ENCODE data around the gene ME3. TPM values are rescaled to one million over a fixed set of nuclear protein-coding genes. Genes with fewer than 3 reads are reported as not detected.

Gene ME3
- total RNA-seq, 1 donor from 2014 or later: 49.6 TPM

DNA sequence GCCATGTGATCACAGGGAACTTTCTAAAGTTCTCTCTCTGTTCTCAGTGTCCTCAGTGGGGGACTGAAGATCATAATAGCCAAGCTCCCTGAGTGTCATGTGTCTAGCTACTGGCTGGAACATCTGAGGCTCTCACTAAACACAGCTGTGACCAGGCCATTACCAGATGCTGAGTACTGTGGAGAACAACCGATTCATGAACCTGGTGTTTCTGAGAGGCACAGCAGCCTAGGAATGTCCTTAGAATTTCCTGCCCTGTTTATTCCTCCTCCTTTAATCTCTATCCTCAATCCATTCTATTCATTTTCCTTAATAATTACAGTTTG is 93.0 kb downstream of the ME3 start:
- Histone ChIP-seq H3K4me2 (no peak overlapping the region), H3K9ac (no peak overlapping the region), H2AFZ (replicated peaks) (no peak overlapping the region), H3K36me3 (no peaks in the 10 kb centered on the region), H4K20me1 (ENCODE audit: low read depth) (no peaks in the 10 kb centered on the region), H3K9me3 (ENCODE audit: low read depth) (no peaks in the 10 kb centered on the region), H3K4me1 (peaks cover 43% of the 10 kb centered on the region), H3F3A (ENCODE audit: low read depth) (peaks cover 26% of the 10 kb centered on the region), H3K27me3 (no peaks in the 10 kb centered on the region), H3K27ac (no peak overlapping the region), H3K79me2 (ENCODE audit: low read depth) (no peaks in the 10 kb centered on the region), H3K4me3 (no peak overlapping the region)
- peaks cover 5% of the 10 kb centered on the region for H3K27me3 Mint-ChIP-seq (ENCODE audit: insufficient read depth, low read depth)
- H3K36me3 Mint-ChIP-seq: no peaks in the 10 kb centered on the region
- peaks cover 31% of the 10 kb centered on the region for H3K4me1 Mint-ChIP-seq
- H3K9me3 Mint-ChIP-seq: no peaks in the 10 kb centered on the region
- H3K4me3 Mint-ChIP-seq: no peak overlapping the region
- TF ChIP-seq EZH2 (IDR thresholded peaks at IDR 0.05) (no peak), CTCF (IDR thresholded peaks at IDR 0.05) (no peak)
- no peak overlapping the region for H3K27ac Mint-ChIP-seq
- DNase-seq (ENCODE audit: low spot score): no peak

DNA sequence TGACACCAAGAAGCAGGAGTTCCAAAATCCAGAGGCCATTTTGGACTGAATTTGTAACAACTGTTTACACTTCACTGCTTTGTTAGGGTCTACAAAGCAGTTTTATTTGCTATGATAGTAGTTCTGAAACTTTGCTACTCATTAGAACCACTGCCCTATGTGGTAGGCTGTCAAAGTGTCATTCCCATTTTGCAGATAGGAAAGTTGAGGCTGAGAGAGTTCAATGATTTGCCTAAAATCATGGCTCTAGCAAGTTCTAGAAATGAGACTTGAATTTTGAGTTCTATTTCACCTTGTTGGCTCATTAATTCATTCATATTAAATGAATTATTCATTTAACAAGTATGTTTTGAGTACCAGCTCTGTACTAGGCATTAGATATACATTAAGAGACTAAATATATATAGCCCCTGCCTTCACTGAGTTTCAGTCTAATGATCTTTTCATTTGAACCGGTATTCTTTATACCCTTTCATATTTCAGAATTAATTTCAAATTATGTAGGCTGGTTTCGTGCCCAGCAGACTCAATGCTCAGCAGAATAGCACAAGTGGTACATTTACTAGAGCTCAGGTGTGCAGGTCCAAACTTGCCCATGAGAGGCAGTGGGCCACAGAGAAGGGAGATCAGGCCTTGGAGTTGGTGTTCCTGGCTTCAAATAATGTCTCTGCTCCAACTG is 93.5 kb downstream of the ME3 start:
- Mint-ChIP-seq H3K4me3 (no peak overlapping the region), H3K27me3 (ENCODE audit: insufficient read depth, low read depth) (peaks cover 3% of the 10 kb centered on the region), H3K9me3 (no peaks in the 10 kb centered on the region), H3K27ac (no peak overlapping the region), H3K36me3 (no peaks in the 10 kb centered on the region), H3K4me1 (peaks cover 31% of the 10 kb centered on the region)
- Histone ChIP-seq H3K9me3 (ENCODE audit: low read depth) (no peaks in the 10 kb centered on the region), H3F3A (ENCODE audit: low read depth) (peaks cover 26% of the 10 kb centered on the region), H3K4me2 (no peak overlapping the region), H3K27me3 (no peaks in the 10 kb centered on the region), H3K4me1 (peaks cover 43% of the 10 kb centered on the region), H2AFZ (replicated peaks) (no peak overlapping the region), H3K79me2 (ENCODE audit: low read depth) (no peaks in the 10 kb centered on the region), H3K4me3 (no peak overlapping the region), H3K9ac (no peak overlapping the region), H3K36me3 (no peaks in the 10 kb centered on the region), H3K27ac (no peak overlapping the region), H4K20me1 (ENCODE audit: low read depth) (no peaks in the 10 kb centered on the region)
- TF ChIP-seq EZH2phosphoT487 (IDR thresholded peaks at IDR 0.05): no peak
- TF ChIP-seq CTCF (IDR thresholded peaks at IDR 0.05): no peak
- TF ChIP-seq EZH2 (IDR thresholded peaks at IDR 0.05): no peak
- DNase-seq (ENCODE audit: low spot score): no peak

DNA sequence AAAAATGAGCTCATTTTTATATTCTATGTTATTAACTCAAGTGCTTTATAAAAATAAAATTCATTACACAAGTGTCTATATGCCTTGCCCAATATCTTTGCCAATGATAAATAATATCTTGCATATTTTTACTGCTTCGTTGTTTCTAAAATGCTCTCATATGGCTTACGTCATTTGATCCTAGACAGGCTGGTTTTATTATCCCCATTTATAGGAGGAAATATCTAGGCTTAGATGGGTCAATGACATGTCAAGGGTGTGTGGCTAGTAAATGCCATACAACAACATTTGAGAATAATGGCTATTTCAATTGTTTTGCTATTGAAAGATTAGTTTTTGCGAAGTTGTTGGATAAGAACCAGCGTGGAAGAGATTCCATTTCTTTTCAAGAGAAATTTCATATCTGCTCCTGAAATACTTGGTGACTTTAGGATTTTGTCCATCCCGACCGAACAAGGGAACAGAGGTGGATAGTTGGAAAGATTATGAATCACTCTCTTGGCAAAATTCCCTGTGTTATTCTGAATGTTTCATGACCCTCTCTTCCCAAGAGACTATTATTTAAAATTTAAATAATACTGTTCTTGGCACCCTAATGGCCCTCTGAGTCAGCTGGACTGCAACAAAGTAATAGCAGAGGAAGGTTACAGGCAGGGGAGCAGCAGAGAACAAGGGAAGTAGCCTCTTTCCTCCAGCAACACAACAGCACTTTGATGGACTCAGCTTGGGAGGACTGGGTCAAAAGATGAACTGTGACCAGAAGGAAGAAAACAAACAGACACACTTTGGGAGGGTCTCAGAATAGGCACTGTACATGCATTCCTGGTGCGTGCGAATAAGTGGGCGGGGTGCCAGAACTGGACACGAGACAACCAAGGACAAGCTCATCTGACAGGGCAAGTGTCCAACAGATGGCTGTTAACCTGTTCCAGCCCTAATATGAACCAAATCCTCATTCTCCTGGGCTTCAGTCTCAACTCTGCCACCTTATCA is 94.5 kb downstream of the ME3 start:
- no peaks in the 10 kb centered on the region for H4K20me1 ChIP-seq (ENCODE audit: low read depth)
- H3K9ac ChIP-seq: no peak overlapping the region
- H3K79me2 ChIP-seq (ENCODE audit: low read depth): no peaks in the 10 kb centered on the region
- no peaks in the 10 kb centered on the region for H3K27me3 Mint-ChIP-seq (ENCODE audit: insufficient read depth, low read depth)
- no peaks in the 10 kb centered on the region for H3K9me3 ChIP-seq (ENCODE audit: low read depth)
- DNase-seq (ENCODE audit: low spot score): no peak
- H3K4me1 ChIP-seq: peaks cover 34% of the 10 kb centered on the region
- peak overlapping the region; percentile 13 for H3K4me2 ChIP-seq
- no peak overlapping the region for H3K4me3 ChIP-seq
- no peak overlapping the region for H3K4me3 Mint-ChIP-seq
- peaks cover 21% of the 10 kb centered on the region for H3F3A ChIP-seq (ENCODE audit: low read depth)
- H2AFZ ChIP-seq (replicated peaks): no peak overlapping the region
- no peaks in the 10 kb centered on the region for H3K36me3 Mint-ChIP-seq
- H3K9me3 Mint-ChIP-seq: peaks cover 2% of the 10 kb centered on the region
- TF ChIP-seq CTCF (IDR thresholded peaks at IDR 0.05): no peak
- no peak for TF ChIP-seq EZH2phosphoT487 (IDR thresholded peaks at IDR 0.05)
- no peak for TF ChIP-seq EZH2 (IDR thresholded peaks at IDR 0.05)
- no peak overlapping the region for H3K27ac ChIP-seq
- H3K4me1 Mint-ChIP-seq: peaks cover 30% of the 10 kb centered on the region
- H3K36me3 ChIP-seq: no peaks in the 10 kb centered on the region
- peak overlapping the region; percentile 30 for H3K27ac Mint-ChIP-seq
- no peaks in the 10 kb centered on the region for H3K27me3 ChIP-seq

Data from neural progenitor cell (in vitro differentiated cells).